ENCODE results near the gene MDK. TPM values are rescaled to one million over a fixed set of nuclear protein-coding genes. Genes with fewer than 3 reads are reported as not detected.
A peak's percentile ranks its signal among the peaks of the same experiment; 100 is the strongest.

Gene MDK
- polyA plus RNA-seq, 1 donor from 2014 or later: 90.3 TPM

- TF ChIP-seq CTCF (IDR thresholded peaks at IDR 0.05; ENCODE audit: poor library complexity, severe bottlenecking) (no peak), REST (IDR thresholded peaks at IDR 0.05; ENCODE audit: borderline replicate concordance) (no peak), SMC3 (conservative IDR thresholded peaks at IDR 0.05; ENCODE audit: poor library complexity) (no peak), POLR2AphosphoS5 (IDR thresholded peaks at IDR 0.05) (no peak), EZH2 (IDR thresholded peaks at IDR 0.05; ENCODE audit: borderline replicate concordance, insufficient read depth, low read length, poor library complexity, severe bottlenecking) (no peak), TAF1 (IDR thresholded peaks at IDR 0.05; ENCODE audit: low read depth) (no peak), RAD21 (conservative IDR thresholded peaks at IDR 0.05) (no peak)
- peaks cover 13% of the 10 kb centered on the region for H3K27me3 ChIP-seq (ENCODE audit: insufficient read depth, low read depth, low read length)
- no peaks in the 10 kb centered on the region for H3F3A ChIP-seq (ENCODE audit: insufficient read depth, low read length, poor library complexity, severe bottlenecking)
- H4K20me1 ChIP-seq (ENCODE audit: insufficient read depth): no peaks in the 10 kb centered on the region
- no peaks in the 10 kb centered on the region for H3K79me2 ChIP-seq (replicated peaks; ENCODE audit: insufficient read depth, low read length)
- H3K4me2 ChIP-seq (ENCODE audit: low read length): no peak overlapping the region
- H3K4me3 ChIP-seq (ENCODE audit: low read length): no peak overlapping the region
- no peaks in the 10 kb centered on the region for H3K9me3 ChIP-seq (ENCODE audit: low read length)
- H3K27ac ChIP-seq (ENCODE audit: low read length): peak overlapping the region; percentile 49
- no peaks in the 10 kb centered on the region for H3K36me3 ChIP-seq (ENCODE audit: insufficient read depth, low read length)
- no peaks in the 10 kb centered on the region for H3K9me2 ChIP-seq (ENCODE audit: insufficient read depth, low read length)
- H2AFZ ChIP-seq (ENCODE audit: low read depth, low read length): no peak overlapping the region
- H3K9ac ChIP-seq (ENCODE audit: low read length): no peak overlapping the region
Observed at GRCh38 chr11:46397526-46397925, 16.1 kb downstream of the MDK start.

GRCh38 chr11:46402957-46403902, 21.8 kb downstream of the MDK start:
- Histone ChIP-seq H3K4me2 (ENCODE audit: low read length) (no peak overlapping the region), H3K36me3 (ENCODE audit: insufficient read depth, low read length) (no peaks in the 10 kb centered on the region), H3K79me2 (replicated peaks; ENCODE audit: insufficient read depth, low read length) (no peaks in the 10 kb centered on the region), H3F3A (ENCODE audit: insufficient read depth, low read length, poor library complexity, severe bottlenecking) (no peaks in the 10 kb centered on the region), H3K9ac (ENCODE audit: low read length) (no peak overlapping the region), H3K27me3 (ENCODE audit: insufficient read depth, low read depth, low read length) (no peaks in the 10 kb centered on the region), H3K27ac (ENCODE audit: low read length) (no peak overlapping the region), H4K20me1 (ENCODE audit: insufficient read depth) (no peaks in the 10 kb centered on the region), H3K9me3 (ENCODE audit: low read length) (no peaks in the 10 kb centered on the region), H2AFZ (ENCODE audit: low read depth, low read length) (no peak overlapping the region), H3K4me3 (ENCODE audit: low read length) (no peak overlapping the region), H3K9me2 (ENCODE audit: insufficient read depth, low read length) (no peaks in the 10 kb centered on the region)
- TF ChIP-seq TAF1 (IDR thresholded peaks at IDR 0.05; ENCODE audit: low read depth) (no peak), POLR2AphosphoS5 (IDR thresholded peaks at IDR 0.05) (no peak), RAD21 (conservative IDR thresholded peaks at IDR 0.05) (no peak), EP300 (conservative IDR thresholded peaks at IDR 0.05; ENCODE audit: poor library complexity, severe bottlenecking) (no peak), SMC3 (conservative IDR thresholded peaks at IDR 0.05; ENCODE audit: poor library complexity) (no peak), CTCF (IDR thresholded peaks at IDR 0.05; ENCODE audit: poor library complexity, severe bottlenecking) (no peak), EZH2 (IDR thresholded peaks at IDR 0.05; ENCODE audit: borderline replicate concordance, insufficient read depth, low read length, poor library complexity, severe bottlenecking) (no peak), REST (IDR thresholded peaks at IDR 0.05; ENCODE audit: borderline replicate concordance) (no peak), MXI1 (conservative IDR thresholded peaks at IDR 0.05; ENCODE audit: poor library complexity, severe bottlenecking) (no peak)
